Measurements from ENCODE around the gene ARHGAP4.

ARHGAP4 gene

GRCh38 chrX:153925739-153926551, at the start of gene ARHGAP4:
TSS of gene ARHGAP4 (minus strand) at chrX:153926264. CDS start at chrX:153926202, 62 bp downstream.
- Mint-ChIP-seq H3K4me3 (peak within 1 kb of the TSS; percentile 82), H3K4me1 (peaks cover 41% of the 10 kb centered on the region), H3K36me3 (ENCODE audit: low read depth) (peaks cover 9% of the 10 kb centered on the region), H3K9me3 (peaks cover 47% of the 10 kb centered on the region), H3K27me3 (ENCODE audit: low read depth, poor library complexity) (peaks cover 3% of the 10 kb centered on the region), H3K27ac (peak within 1 kb of the TSS; percentile 39)
- DNase-seq, result no peak
- TF ChIP-seq CTCF (IDR thresholded peaks at IDR 0.05), result no peak

DNA sequence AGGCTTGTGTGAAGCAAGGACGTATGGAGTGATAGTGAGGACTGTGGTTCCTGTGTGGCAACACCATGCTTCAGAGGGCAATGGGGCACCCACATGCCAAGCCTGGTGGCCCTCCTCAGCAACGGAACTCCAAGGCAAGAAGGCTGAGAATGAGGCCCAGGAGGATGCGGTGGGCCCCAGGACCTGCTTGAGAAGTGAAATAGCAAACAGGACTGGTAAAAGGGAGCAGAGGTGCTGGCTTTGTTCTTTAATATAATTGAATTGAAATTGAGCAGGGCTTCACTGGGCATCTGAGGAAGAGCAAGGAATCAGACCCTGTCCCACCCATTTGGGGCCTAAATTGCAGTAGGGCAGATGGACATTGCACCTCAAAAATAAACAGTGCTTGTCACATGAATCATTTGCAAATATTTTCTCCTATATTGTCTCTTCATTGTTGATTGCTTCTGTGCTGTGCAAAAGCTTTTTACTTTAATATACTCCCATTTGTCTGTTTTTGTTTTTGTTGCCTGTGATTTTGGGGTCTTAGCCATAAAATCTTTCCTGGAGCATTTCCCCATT, 48.7 kb upstream of the ARHGAP4 start:
- H3K4me3 Mint-ChIP-seq, result peak overlapping the region; percentile 50
- H3K9me3 Mint-ChIP-seq, result peaks cover 9% of the 10 kb centered on the region
- no peaks in the 10 kb centered on the region for H3K36me3 Mint-ChIP-seq (ENCODE audit: low read depth)
- peaks cover 25% of the 10 kb centered on the region for H3K4me1 Mint-ChIP-seq
- DNase-seq, result no peak
- H3K27me3 Mint-ChIP-seq (ENCODE audit: low read depth, poor library complexity), result no peaks in the 10 kb centered on the region
- no peak for TF ChIP-seq CTCF (IDR thresholded peaks at IDR 0.05)
- no peak overlapping the region for H3K27ac Mint-ChIP-seq

GRCh38 chrX:153974003-153974725, 48.1 kb upstream of the ARHGAP4 start:
- Mint-ChIP-seq H3K36me3 (ENCODE audit: low read depth) (no peaks in the 10 kb centered on the region), H3K4me3 (peak overlapping the region; percentile 92), H3K27ac (peak overlapping the region; percentile 99), H3K9me3 (peaks cover 9% of the 10 kb centered on the region), H3K4me1 (peaks cover 30% of the 10 kb centered on the region), H3K27me3 (ENCODE audit: low read depth, poor library complexity) (no peaks in the 10 kb centered on the region)
- TF ChIP-seq CTCF (IDR thresholded peaks at IDR 0.05), result no peak
- no peak for DNase-seq

GRCh38 chrX:153973127-153974002, 47.3 kb upstream of the ARHGAP4 start:
- TF ChIP-seq CTCF (IDR thresholded peaks at IDR 0.05), result no peak
- Mint-ChIP-seq H3K9me3 (peaks cover 9% of the 10 kb centered on the region), H3K36me3 (ENCODE audit: low read depth) (no peaks in the 10 kb centered on the region), H3K27ac (peak overlapping the region; percentile 99), H3K4me3 (peak overlapping the region; percentile 92), H3K4me1 (peaks cover 36% of the 10 kb centered on the region), H3K27me3 (ENCODE audit: low read depth, poor library complexity) (no peaks in the 10 kb centered on the region)
- DNase-seq, result no peak

GRCh38 chrX:153972368-153973126, 46.5 kb upstream of the ARHGAP4 start, which contains the start of gene TMEM187:
TSS of gene TMEM187 (plus strand) at chrX:153972754. CDS start at chrX:153982063, 9,309 bp downstream.
- Mint-ChIP-seq H3K9me3 (peaks cover 9% of the 10 kb centered on the region), H3K36me3 (ENCODE audit: low read depth) (peaks cover 3% of the 10 kb centered on the region), H3K4me1 (peaks cover 44% of the 10 kb centered on the region), H3K27me3 (ENCODE audit: low read depth, poor library complexity) (no peaks in the 10 kb centered on the region), H3K4me3 (peak within 1 kb of the TSS; percentile 100), H3K27ac (peak within 1 kb of the TSS; percentile 100)
- peak; percentile 91 for DNase-seq
- TF ChIP-seq CTCF (IDR thresholded peaks at IDR 0.05), result no peak

Data from nephron progenitor cell (in vitro differentiated cells).